ENCODE data around the gene SS18. TPM values are rescaled to one million over a fixed set of nuclear protein-coding genes. Genes with fewer than 3 reads are reported as not detected.

Gene SS18
- total RNA-seq, 2 donors from 2014 or later: 36.6 to 49.8 TPM

DNA sequence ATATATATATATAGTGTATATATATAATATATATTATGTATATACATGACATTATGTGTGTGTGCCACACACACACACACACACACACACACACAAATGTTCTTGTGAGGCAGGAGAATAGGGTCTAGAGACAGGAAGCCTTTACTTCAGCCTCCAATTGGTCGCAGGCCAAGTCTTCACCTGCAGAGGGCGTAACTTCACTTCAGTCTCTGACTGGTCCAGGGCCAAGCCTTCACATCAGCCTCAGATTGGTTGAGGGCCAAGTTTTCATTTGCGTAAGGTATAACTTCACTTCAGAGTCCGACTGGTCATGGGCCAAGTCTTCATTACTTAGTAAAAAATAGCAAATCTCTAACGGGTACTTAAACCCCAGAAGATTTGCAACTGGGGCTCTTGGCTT is 13.2 kb upstream of the SS18 start:
- no peaks in the 10 kb centered on the region for H3K9me3 ChIP-seq
- H3K27ac ChIP-seq: no peak overlapping the region
- H3K4me1 ChIP-seq: no peaks in the 10 kb centered on the region
- ATAC-seq (no peak), DNase-seq (peak; percentile 33 to 58 (median 44))
- H3K4me3 ChIP-seq: no peak overlapping the region
- intact Hi-C loops (cut with DNase I): no loop called here
- no peaks in the 10 kb centered on the region for H3K36me3 ChIP-seq (replicated peaks in 1 of 2; ENCODE audit: insufficient read depth in 1 of 2, low read depth in 2 of 2)
- no peak for TF ChIP-seq POLR2A (IDR thresholded peaks at IDR 0.05)
- TF ChIP-seq, protein P1, sequence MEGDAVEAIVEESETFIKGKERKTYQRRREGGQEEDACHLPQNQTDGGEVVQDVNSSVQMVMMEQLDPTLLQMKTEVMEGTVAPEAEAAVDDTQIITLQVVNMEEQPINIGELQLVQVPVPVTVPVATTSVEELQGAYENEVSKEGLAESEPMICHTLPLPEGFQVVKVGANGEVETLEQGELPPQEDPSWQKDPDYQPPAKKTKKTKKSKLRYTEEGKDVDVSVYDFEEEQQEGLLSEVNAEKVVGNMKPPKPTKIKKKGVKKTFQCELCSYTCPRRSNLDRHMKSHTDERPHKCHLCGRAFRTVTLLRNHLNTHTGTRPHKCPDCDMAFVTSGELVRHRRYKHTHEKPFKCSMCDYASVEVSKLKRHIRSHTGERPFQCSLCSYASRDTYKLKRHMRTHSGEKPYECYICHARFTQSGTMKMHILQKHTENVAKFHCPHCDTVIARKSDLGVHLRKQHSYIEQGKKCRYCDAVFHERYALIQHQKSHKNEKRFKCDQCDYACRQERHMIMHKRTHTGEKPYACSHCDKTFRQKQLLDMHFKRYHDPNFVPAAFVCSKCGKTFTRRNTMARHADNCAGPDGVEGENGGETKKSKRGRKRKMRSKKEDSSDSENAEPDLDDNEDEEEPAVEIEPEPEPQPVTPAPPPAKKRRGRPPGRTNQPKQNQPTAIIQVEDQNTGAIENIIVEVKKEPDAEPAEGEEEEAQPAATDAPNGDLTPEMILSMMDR (IDR thresholded peaks at IDR 0.05): peak in 1 of 7 experiments; percentile 10
- no peaks in the 10 kb centered on the region for H3K27me3 ChIP-seq
- 40 to 48% methylated on average over 5 of the region's 5 CpGs for WGBS, 2 donors

DNA sequence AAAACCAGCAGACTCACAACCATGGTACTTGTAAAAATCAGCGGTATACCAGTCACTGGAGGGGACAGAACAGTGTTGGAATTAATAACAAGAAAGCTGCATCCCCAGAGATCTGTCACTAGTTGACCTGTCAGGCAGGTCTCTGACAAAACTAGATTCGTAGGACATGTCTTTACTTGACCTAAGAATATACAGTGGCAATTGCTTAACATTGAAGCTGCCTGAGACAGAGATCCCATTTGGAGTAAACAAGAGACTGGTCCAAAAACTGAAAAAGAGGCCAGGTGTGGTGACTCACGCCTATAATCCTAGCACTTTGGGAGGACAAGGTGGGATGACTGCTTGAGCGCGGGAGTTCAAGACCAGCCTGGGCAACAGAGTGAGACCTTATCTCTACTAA is 7.2 kb upstream of the SS18 start:
- Histone ChIP-seq H3K27ac (no peak overlapping the region), H3K36me3 (replicated peaks in 1 of 2; ENCODE audit: insufficient read depth in 1 of 2, low read depth in 2 of 2) (no peaks in the 10 kb centered on the region), H3K4me3 (no peak overlapping the region), H3K27me3 (no peaks in the 10 kb centered on the region), H3K9me3 (no peaks in the 10 kb centered on the region), H3K4me1 (no peaks in the 10 kb centered on the region)
- intact Hi-C loops (cut with DNase I): no loop called here
- DNase-seq (no peak), ATAC-seq (no peak)
- WGBS, 2 donors: 84% methylated on average over 5 of the region's 5 CpGs
- TF ChIP-seq POLR2A (IDR thresholded peaks at IDR 0.05): no peak
- TF ChIP-seq, protein P1 (IDR thresholded peaks at IDR 0.05): no peak

DNA sequence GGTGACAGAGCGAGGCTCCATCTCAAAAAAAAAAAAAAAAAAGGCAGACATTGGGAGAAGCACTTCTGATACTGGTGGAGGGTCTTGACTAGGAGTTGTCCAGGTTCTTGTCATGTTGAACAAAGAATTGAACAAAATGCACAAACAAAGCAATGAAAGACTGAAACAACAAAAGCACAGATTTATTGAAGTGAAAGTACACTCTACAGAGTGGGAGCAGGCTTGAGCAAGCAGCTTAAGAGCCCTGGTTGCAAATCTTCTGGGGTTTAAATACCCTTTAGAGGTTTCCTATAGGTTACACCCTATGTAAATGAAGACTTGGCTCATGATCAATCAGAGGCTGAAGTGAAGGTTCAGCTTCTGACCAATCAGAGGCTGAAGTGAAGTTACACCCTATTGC is 6.4 kb upstream of the SS18 start:
- H3K9me3 ChIP-seq: no peaks in the 10 kb centered on the region
- ATAC-seq (no peak), DNase-seq (no peak)
- no peaks in the 10 kb centered on the region for H3K27me3 ChIP-seq
- no peak overlapping the region for H3K27ac ChIP-seq
- H3K36me3 ChIP-seq (replicated peaks in 1 of 2; ENCODE audit: insufficient read depth in 1 of 2, low read depth in 2 of 2): no peaks in the 10 kb centered on the region
- H3K4me3 ChIP-seq: no peak overlapping the region
- WGBS, 2 donors: 10 to 90% methylated on average over 1 of the region's 1 CpG
- TF ChIP-seq POLR2A (IDR thresholded peaks at IDR 0.05): no peak
- TF ChIP-seq, protein P1 (IDR thresholded peaks at IDR 0.05): no peak
- intact Hi-C loops (cut with DNase I): no loop called here
- no peaks in the 10 kb centered on the region for H3K4me1 ChIP-seq

DNA sequence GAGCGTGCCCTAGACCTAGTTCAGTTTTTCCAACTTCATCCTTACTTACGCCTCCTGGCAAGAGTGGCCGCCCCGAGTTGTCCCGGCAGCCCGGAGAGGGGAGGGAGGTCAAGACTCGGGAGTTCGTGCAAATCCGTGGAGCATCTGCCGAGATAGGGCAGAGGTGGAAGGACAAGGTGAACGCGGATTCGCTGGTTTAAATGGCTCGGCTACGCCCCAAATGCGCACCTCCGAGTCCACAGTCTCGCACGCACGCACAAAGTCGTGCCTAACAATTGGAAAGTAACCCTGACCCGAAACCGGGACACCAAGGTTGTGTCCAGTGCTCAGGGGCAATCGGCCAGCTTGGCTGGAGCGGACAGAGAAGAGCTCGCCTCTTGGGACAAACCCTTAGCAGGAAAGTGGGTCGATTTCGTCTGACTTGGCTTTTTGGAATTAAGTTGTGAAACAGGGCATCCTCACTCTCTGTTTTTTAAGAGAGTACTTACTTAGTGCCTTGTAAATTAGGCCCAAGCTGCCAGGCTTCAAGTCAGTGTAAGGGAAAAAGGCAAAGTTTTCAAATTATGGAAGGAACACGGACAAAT is 726 bp upstream of the SS18 start:
- intact Hi-C loops (cut with DNase I): no loop called here
- WGBS, 2 donors: 2 to 3% methylated on average over 29 of the region's 29 CpGs

More for the DNA sequence above, 726 bp upstream of the SS18 start:
- peaks cover 16% of the 10 kb centered on the region for H3K4me1 ChIP-seq
- no peaks in the 10 kb centered on the region for H3K9me3 ChIP-seq
- no peak for TF ChIP-seq POLR2A (IDR thresholded peaks at IDR 0.05)
- TF ChIP-seq, protein P1 (IDR thresholded peaks at IDR 0.05): no peak
- peak; percentile 49 to 63 (median 56) for DNase-seq
- H3K36me3 ChIP-seq (replicated peaks in 1 of 2; ENCODE audit: insufficient read depth in 1 of 2, low read depth in 2 of 2): no peaks in the 10 kb centered on the region
- ATAC-seq: peak; percentile 29
- peak overlapping the region; percentile 84 to 99 (median 94) for H3K27ac ChIP-seq
- peak overlapping the region; percentile 92 to 97 for H3K4me3 ChIP-seq
- no peaks in the 10 kb centered on the region for H3K27me3 ChIP-seq

Measured in body of pancreas (tissue), 4 donors.